DMS79 treated with DMSO at 0.1 percent for 48 hours (cell line): ENCODE data around the gene KCNK3.
A peak's percentile ranks its signal among the peaks of the same experiment; 100 is the strongest.
"Not testable (repeated sequence)": the region's sequence is repeated elsewhere in the genome, so short reads cannot be mapped to it uniquely, and the experiment has no call there.

Source experiments
- DNase-seq: peaks from one replicate; lab custom pipeline; 2025; lab: John Stamatoyannopoulos, UW

The KCNK3 gene

DNA sequence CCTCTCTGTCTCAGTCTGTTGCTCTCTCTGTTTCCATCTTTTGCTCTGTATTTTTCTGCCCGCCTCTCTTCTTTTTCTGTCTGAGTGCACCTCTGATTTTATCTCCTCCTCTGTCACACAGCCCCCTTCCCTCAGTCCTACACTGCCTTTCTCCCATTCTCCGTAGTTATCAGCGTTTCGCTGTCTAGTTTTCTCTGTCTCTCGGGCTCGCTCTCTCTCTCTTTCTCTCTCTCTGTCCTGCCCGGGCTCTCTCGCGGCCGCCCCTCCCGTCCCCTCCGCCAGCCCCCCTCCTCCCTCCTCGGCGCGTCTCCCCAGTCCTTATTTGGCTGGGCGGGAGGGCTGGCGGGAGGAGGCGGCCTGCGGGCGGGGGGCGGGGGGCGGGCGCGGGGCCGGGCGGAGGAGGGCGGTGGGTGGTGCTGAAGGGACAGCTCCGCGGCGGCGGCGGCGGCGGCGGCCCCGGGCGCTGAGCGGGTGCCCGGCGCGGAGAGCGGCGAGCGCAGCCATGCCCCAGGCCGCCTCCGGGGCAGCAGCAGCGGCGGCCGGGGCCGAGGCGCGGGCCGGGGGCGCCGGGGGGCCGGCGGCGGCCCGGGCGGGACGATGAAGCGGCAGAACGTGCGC, at the start of gene KCNK3:
Gene KCNK3, plus strand, starts transcription at position 444 of the 618 bp plus-strand sequence. Its CDS starts 154 bp downstream, at position 598.
- DNase-seq = peak; percentile 70

DNA sequence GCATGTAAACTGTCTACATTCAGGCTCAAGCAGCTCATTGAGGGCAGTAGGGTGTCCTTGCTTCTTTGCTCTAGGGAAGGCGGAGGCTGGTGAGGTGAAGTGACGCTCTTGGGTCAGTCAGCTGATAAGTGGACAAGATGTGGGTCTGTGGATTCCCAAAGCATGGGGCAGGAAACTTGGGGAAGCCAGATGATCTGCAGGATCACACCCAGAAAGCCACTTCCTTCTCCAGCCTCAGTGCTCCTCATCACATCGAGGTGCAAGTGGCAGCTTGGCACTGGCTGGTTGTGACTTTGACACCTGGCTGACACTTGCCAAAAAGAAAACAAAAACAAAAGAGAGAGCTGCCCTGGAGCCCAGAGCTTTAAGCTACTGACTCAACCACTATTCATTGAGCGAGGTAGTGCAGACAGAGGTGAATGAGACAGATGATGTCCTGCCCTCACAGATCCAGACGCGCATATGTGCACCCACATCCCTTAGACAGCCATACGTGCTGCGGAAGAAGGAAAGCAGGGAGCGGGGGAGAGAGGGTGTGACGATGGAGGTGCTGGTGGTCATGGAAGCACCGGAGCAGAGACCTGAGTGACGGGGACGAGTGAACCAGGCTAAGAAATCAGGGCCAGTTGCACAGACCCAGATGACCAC, 48.2 kb upstream of the KCNK3 start:
- no peak for DNase-seq

DNA sequence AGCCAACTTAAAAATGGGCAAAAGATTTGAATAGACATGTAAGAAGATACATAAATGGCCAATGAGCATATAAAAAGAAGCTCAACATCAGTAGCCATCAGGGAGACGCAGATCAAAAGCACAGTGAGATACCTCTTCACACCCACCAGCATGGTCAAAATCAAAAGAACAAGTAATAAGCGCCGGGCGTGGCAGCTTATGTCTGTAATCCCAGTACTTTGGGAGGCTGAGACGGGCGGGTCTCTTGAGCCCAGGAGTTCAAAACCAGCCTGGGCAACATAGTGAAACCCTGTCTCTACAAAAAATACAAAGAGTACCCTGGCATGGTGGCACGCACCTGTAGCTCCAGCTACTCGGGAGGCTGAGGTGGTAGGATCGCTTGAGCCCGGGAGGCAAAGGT, 46.8 kb upstream of the KCNK3 start:
- no peak for DNase-seq

DNA sequence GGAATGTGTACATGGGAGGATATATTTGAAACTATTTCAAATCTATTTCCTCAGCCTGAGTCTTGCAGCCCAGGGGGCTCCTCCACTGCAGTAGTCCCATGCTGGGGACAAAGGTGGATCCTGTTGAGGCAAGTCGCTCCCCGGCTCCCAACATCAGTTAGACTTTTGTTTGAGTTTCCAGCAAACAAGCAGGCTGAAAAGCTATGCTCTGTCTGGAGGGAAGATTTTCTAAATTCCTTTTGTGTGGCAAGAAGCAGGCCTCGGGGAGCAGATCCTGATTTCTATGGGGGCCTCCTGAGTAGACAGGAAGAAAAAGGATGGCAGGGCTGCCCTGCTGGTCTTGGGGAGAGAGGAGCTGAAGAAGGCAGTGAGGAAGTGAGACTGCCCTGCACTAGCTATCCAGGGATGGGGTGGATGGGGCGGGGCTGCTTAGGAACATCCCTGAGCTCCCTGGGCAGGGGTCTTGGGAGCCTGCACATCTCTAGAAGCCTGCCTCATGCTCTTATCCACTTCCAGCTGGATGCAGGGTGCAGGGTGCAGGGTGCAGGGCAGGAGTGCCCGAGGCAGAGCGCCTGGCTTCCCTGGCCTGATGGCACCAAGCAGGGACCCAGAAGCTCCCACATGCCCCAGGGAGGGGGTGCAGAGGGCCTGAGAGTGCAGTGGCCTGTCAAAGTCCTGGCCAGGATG, 45.4 kb upstream of the KCNK3 start:
- no peak for DNase-seq

DNA sequence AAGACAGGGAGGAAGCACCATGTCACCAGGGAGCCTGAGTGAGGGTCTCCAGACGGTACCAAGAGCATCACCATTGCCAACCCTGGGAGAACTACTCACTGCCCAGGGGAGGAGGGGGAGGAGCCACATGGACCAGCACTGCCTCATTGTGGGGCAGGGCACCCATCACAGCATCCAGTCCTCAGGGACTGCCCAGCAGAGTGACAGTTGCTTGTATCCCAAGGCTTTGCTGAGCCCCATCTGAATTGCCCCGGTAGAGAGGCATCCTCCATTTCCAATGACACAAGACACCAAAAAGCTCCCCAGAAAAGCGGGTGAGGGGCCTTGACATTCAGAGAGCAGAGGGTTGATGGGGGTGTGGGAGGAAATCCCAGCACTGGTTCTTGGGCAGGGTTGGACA, 44.5 kb upstream of the KCNK3 start:
- DNase-seq = no peak

DNA sequence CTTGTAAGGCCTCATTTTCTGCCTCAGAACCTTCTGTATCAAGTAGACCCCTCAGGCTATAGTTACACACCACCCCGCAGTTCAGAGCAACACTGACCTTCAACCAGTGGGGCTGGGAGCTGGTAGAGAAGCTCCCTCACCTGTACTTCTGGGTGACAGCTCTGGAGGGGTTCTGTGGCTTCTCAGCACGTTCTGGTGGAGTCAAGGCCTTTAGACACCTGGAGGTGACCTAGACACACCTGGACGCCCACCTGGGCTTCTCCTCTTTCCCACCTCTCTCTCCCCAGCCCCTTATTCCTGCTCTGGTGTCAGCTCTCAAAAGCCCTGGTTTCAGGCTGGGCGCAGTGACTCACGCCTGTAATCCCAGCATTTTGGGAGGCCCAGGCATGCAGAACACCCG, 44.0 kb upstream of the KCNK3 start:
- DNase-seq = no peak

DNA sequence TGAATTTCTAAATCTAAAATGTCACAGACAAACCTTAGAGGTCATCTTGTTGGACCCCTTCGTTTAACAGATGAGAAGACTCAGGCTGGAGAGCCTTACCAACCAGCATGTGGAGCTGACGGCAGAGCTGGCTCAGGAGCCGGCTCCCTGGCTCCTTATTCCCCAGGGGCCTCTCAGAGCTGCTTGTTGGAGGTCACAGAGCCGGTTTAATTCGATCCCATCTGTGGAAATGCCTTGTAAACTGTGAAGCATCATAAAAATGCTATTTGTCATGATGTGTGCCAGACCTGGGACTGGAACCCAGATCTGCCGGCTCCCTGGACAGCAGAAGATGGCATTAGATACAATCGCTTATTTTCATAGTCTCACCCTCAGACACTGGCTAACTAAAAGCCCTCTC, 43.2 kb upstream of the KCNK3 start:
- DNase-seq = no peak

DNA sequence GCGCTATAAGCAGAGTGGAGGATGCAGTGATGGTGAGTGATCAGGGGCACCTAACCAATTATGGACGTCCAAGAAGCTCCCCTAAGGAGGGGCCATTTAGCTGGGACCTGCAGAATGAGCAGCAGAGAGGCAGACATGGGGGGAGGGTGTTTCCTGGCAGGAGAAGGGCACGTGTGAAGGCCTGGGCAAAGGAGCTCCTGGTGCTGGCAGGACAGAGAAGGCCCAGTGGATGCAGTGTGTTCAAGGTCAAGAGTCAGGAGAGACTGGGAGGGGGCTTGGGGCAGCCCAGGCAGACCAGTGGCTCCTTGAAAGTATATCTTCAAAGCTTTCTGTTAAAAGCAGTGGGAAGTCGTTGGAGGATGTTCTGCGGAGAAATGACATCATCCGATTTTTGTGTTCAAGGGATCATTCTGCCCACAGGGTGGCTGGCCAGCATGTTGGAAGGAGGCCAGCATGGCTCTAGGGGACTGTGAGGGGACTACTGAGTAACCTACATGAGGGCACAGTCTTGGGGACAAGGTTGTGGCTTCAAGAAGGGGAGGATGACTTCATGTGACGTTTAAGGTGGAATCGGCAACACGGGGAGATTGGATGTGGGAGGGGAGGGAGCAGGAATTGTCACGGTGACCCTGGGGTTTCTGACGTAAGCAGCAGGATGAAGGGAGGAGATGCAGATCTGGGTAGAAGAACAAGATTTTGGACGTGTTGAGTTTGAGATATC, 42.4 kb upstream of the KCNK3 start:
- DNase-seq = no peak

DNA sequence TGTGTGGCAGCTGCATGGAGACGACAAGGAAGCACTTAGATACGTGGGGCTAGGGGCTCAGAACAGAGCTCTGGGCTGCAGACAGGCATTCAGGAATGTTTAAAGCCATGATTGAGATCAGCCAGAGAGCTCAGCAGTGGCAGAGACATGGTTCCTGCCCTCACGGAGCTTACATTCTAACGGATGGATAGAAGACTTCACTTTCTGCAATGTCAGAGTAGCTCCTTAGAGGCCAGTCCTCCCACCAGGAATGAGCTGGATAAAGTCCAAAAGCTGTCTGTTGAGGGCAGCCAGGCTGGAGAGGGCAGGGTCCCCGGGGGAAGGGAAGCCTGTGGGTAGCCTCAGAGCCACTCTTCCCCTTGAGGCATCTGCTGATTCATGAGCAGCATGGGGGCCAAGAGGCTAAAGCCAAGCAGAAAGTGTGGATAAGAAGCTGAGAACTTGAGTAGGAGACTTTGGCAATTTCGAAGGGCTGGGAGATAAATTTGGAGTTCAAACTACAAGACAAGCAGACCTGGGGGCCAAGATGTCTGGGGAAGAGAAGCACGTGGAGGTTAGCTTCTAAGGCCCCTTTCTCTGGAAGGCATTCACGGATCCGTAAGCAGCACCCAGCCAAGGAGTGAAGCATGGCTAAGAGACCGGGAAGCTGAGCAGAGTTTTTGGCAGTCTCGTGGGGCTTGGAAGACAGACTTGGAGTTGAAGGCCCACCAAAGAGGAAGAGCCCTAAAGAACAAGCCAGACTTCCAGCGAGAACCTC, 41.6 kb upstream of the KCNK3 start:
- DNase-seq = no peak

DNA sequence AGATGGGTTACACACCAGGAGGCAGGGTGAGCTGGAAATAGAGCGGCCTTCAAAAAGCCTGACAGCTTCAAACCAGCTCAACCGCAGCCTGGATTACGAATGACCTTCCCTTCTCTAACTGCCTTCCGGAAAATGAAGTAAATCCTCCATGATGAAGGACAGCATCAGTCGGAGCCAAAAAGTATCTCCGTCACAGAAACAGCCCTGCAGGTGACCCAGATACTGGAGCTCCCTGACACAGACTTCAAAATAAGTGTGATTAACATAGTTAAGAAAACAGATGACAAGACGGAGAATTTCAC, 41.1 kb upstream of the KCNK3 start:
- no peak for DNase-seq

DNA sequence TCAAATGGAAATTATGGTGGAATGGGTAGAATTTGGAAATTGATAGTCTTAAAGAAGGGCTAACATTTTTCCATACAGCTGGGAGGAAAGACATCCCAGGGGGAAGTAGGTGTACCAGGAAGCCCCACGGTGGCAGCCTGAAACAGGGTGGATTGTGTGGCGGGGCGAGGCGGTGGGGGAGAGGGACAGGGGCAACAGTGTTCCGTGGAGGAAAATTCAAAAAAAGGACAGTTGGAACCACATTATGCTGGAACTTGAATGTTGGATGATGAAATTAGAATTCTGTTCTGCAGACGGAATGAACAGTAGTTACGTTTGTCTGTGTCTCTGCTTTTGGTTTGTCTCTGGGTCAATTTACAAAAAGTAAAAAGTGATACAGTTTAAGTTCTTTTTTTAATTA, 40.7 kb upstream of the KCNK3 start:
- DNase-seq = no peak

DNA sequence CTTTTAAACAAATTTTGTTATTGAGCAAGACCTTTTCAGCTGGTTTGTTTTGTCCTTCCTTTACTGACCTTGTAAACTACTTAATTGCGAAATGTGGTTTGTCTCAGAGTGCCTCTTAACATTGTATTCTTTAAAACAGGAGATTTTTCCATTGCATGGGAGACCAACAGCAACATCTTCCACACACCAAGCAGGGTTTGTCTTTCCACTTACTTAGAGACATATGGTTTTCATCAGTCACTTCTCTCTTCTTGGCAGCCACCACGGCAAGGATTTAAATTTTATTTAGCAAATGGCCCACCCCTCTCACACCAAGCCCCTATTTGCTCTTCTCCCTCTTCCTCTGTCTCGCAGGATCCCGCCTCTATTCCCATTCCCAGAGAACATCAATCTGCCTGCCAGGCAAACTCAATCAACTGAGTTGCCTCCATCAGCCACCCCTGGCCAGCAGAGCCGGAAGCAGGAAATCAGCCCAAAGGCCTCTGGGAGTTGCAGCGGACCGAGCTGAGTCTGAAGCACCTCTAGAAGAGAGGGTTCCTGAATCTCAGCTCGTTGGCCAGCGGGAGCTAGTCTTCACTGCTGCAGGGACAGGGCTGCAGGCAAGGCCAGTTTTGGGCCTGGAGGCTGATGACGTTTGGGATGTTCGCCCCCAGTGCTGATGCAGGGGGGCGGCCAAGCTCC, 40.0 kb upstream of the KCNK3 start:
- peak; percentile 14 for DNase-seq

DNA sequence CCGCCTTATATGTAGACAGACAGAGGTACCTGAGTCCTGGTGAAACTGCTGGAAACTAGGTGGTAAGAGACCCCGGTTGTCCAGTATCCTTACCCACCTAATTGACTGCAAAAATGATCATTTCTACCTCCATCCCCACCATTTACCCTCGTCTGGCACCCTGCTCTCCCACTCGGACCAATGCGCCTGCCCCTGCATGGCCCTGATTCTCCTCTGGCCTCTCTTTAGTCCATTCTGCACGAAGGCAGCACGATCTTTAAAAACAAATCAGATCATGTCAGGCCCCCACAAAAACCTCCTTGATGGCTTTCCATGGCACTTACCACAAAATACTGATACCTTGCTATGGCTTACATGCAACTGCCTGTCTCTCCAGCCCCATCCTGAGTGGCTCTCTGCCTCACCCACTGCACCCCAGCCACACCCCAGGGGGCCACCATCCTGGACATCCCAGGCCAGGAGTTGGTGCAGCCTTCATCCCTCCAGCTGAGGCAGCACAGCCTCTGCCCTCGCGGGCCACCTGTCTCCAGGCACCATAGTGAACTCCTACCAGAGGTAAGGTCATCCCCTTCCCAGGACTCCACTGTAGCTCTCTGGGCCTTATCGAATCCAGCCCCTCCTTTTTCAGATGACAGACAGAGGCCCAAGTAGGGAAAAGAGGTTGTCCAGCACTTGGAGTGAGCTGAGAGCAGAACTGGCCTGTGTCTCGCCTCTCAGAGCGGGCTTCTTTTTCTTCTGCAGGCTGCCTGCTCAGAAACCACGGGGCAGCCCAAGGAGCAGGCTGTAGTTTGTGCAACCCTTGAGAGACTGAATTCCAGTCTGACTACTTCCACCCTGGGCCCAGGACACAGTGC, 39.1 kb upstream of the KCNK3 start:
- DNase-seq = no peak

DNA sequence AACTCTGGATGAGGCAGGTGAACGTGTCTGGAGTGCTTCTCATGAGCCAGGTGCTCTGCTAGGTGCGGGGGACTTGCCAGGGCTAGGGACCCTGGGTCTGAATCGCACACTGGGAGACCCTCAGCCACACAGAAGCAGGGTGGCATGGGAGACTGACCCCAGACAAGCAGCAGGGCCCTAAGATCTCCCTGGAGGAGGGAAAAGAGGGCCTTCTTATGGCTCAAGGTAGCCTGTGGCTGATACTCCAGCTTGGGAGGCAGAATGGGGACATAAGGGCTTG, 38.5 kb upstream of the KCNK3 start:
- no peak for DNase-seq

DNA sequence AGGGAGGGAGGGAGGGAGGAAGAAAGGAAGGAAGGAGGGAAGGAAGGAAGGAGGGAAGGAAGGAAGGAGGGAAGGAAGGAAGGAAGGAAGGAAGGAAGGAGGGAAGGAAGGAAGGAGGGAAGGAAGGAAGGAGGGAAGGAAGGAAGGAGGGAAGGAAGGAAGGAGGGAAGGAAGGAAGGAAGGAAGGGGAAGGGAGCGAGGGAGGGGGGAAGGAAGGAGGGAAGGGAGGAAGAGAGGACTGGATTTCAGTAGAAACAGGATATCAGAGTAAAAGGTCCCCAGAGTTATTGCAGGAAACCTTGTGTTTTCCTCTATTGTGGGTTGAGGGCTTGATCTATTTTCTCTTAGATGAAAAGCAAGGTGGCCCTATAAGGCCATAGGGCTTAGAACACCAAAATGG, 37.4 kb upstream of the KCNK3 start:
- DNase-seq = not testable (repeated sequence)

DNA sequence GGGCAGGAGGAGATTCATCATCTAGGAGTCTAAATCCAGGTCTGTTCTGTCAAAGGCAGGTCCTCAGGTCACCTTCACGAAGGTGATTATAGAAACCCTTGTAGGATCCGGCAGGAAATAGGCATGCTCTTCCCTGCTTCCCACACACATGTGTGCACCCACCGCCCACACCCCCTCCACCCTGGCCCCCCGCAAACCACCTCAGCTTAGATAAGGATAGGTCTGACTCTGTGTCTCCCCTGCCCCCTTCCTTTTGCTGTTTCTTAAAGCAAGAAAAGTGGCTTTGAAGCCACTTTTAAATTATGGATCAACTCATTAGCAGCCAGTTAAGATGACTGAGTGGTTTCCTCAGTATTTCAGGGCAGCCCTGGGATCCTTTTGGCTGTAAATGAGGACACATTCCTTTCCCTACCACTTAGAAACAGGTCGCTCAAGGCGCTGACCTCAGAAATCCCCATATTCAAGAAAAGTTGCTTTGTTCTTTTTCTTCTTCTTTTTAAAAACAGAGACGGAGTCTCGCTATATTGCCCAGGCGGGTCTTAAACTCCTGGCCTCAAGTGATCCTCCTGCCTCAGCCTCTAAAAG, 36.8 kb upstream of the KCNK3 start:
- no peak for DNase-seq

DNA sequence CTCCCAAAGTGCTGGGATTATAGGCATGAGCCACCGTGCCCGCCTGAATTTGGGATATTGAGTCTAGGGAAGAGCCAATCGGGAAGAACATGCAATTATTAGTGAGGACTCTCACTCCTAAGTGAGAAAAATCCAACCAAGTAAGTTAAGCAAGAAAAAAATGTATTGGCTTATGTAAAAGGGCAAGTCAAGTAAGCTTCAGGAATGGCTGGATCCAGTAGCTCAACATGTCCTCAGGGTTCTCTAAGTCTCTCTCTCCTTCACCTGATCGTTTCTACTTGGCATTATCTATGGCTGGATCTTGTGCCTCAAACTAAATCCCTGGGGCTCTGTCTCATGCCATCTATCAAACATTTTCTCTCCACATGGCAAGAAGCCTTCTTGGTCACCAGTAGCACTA, 35.3 kb upstream of the KCNK3 start:
- no peak for DNase-seq

DNA sequence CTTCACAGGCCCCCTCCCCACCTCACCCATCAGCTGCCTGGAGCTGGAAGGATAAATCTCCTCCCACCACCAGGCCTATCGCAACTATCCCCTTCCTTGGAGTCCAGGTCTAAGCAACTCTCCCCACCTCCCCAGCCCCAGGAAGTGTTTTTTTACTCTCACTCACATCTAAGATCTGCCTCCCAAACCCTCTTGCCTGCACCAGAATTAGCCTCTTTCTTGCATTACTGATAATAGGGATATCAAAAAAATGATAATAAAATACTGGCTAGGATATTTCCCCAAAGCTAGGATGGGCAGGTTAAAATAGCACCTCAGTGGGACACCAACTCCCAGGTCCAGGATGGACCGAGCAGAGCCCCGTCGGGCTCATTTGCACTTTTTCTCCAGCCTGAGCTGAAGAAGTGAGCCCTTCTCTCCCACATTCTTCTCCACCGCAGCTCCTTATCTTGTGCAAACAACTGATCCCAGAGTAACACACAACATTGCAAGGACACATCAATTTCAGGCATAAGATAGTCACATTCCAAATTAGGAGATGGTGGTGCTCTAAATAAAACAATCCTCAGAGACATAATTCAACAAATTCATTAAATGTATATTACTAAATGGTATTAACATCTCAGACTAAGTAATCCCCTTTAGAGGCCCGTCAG, 33.7 kb upstream of the KCNK3 start:
- no peak for DNase-seq

DNA sequence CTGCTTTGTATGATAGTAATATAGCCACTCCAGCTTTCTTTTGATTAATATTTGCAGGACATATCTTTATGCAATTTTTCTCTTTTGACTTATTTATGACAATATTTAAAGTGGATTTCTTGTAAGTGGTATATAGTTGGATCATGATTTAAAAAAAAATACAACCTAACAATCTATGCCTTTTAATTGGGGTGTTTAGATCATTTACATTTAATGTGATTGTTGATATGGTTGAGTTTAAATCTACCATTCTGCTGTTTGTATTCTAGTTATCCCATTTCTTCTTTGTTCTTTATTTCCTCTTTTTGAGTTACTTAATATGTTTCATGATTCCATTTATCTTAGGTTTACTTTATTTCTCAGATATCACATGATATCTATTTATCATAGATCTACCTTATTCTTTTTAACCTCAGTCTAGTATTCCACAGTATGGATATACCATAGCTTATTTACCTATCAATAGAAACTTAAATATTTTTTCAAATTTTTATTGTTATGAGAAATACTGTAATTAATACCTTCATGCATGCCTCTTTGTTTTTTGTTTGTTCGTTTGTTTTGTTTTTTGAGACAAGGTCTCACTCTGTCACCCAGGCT, 32.1 kb upstream of the KCNK3 start:
- DNase-seq = no peak

DNA sequence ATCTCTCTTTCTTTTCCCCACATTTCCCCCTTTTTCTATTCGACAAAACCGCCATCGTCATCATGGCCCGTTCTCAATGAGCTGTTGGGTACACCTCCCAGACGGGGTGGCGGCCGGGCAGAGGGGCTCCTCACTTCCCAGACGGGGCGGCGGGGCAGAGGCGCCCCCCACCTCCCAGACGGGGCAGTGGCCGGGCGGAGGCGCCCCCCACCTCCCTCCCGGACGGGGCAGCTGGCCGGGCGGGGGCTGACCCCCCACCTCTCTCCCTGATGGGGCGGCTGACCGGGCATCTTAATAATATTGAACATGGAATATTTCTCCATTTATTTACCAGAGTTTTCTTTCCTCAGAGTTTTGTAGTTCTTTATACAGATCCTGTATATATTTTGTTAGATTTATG, 27.2 kb upstream of the KCNK3 start:
- DNase-seq = not testable (repeated sequence)
